Middle frontal gyrus (tissue), 1 donor: ENCODE results near the gene STXBP4.

ENCODE experiments used
- DNase-seq: peaks from one replicate; pipeline ENCODE4 v3.0.0-alpha.2; 2015; ENCODE audit warnings: low spot score; ENCODE audit errors: extremely low spot score

The STXBP4 gene, protein sequence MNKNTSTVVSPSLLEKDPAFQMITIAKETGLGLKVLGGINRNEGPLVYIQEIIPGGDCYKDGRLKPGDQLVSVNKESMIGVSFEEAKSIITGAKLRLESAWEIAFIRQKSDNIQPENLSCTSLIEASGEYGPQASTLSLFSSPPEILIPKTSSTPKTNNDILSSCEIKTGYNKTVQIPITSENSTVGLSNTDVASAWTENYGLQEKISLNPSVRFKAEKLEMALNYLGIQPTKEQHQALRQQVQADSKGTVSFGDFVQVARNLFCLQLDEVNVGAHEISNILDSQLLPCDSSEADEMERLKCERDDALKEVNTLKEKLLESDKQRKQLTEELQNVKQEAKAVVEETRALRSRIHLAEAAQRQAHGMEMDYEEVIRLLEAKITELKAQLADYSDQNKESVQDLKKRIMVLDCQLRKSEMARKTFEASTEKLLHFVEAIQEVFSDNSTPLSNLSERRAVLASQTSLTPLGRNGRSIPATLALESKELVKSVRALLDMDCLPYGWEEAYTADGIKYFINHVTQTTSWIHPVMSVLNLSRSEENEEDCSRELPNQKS

DNA sequence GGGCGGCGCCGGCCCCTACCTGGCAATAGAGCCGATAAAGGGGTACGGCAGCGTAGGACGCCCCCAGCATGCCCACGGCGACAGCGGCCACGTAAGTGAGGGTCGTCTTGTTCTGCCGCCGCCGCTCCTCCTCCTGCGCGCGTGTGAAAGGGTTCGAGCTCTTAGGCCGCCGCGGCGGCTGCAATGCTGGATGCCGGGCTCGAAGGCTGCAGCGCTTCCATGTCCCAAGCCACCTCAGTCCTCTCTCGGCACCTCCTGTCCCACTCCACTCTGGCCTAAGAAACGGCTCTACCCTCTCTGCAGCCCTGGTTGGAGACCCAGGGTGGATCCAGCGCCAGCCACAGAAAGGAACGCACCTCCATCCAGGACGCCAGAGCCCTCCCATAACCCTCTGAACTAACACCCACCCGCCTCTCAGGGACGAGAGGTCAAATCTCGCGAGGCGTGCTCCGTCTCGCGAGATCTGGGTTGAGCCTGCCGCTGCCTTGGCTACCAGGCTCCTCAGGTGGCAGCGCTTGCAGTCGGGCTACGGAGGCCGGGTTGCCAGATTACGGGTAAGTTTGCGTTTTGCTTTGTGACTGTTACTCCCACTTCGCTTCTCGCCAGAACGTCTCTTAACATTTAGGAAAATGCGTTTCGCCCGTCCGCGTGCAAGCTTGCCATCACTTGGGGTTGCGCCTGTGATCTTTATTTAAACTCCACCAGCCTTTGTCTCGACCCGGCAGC is at the start of gene STXBP4, which contains the start of gene COX11:
STXBP4 (plus strand) TSS at position 504 of the 726 bp plus-strand sequence. CDS start 17,455 bp downstream, outside the sequence.
COX11 (minus strand) TSS at position 393 of the 726 bp plus-strand sequence; CDS start at position 385, 8 bp downstream.
- DNase-seq = peak; percentile 94

DNA sequence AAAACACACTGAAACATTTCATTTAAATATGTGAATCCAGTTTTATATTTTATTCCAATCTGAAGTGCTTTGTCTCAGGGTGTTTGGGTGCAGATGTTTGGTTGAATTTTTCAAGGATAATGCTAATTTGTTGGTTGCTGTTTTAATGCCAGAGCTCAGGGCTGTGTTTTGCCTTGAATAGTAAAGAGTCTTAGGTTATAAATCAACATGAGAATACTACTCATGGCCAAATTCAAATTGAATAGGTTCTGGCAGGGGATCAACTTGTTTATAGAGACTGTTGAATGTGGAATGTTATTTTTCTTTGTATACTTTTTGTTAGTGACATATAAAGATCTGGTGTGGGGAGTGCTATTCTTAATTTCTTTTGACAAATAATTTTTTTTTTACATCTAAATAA is 49.1 kb upstream of the STXBP4 start:
- DNase-seq = no peak

DNA sequence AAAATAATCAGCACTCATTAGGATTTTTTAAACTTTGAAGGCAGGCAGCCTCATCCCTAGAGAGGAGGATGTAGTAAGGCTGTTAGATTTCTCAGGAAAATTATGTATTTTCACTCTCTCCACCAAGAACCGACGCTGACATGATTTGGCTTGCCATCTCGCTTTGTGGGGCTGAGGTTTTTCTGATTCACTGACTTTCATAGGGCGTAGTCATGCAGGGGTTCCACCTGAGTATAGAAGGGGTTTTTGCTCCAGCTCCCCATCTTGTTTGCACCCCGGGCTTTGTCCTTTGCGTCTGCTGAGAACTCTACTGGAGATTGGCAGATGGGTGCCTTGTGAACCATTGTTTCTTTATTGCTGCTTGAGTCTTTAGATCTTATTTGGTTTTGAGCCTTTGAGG is 47.7 kb upstream of the STXBP4 start:
- DNase-seq = no peak

DNA sequence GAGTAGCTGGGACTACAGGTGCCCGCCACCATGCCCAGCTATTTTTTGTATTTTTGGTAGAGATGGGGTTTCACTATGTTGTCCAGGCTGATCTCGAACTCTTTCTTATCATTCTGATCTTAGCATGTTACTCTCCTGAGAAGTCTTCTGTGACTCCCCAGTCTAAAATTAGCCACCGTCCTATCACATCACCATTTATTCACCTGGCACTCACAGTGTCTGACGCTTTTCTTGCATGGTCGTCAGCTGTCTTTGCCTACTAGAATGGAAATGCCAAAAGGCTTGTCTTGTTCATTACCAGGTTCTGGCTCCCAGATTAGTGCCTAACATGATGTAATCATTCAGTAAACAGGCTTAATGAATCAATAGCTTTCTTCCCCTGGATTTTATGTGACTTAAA is 44.2 kb upstream of the STXBP4 start:
- DNase-seq = no peak

DNA sequence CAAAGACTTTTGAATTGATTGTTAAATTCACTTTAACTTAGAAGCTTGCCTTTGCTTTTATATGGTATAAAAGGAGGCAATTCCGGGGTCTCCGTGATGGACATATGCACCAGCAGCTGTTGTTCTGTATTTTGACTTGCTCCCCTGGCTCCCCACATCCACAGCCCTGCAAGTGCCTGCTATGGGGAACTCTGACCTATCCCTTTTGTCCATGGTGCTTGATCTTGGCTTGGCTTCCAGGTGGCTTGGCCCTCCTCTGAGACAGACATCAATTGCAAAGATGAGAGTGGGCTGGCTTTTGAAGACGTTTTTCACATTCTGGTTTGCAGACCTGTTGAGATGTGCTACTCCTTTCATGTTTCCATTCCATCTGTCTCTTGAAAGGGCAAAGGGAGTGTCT is 41.0 kb upstream of the STXBP4 start:
- no peak for DNase-seq

DNA sequence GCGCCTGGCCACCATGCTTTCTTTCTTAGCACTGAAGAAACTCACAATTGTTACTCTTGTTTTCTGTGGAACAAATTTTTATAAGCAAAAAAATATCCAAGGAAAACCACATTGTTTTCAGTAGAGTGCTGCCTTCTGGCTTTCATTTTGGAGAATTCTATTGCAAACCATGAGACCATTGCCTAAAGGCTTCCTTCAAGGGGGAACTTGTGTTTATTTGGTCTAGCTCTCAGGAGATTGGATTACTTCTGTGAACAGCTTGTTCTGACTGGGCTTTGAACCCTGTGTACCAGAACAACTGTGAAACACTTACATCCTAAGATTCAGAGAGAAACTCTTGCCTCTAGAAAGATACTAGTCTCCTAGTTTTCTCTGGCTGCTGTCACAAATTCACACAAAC is 35.9 kb upstream of the STXBP4 start:
- no peak for DNase-seq

DNA sequence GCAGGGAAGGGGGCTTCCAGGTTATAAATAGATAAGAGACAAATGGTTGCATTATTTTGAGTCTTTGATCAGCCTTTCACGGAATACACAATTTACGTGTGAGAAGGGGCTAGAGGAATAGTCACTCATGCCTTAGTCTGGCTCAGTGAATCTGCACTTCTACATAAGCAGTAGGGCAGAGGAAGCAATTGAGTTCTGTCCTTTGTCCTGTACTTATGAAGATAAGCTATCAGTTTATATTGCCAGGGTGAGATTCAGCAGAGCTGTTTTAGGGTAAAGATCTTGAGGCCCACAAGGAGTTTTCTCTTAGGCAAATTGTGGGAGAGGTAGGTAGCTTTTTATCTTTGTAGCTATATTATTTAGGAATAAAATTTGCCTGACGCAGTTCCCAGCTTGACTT is 34.6 kb upstream of the STXBP4 start:
- DNase-seq = no peak

DNA sequence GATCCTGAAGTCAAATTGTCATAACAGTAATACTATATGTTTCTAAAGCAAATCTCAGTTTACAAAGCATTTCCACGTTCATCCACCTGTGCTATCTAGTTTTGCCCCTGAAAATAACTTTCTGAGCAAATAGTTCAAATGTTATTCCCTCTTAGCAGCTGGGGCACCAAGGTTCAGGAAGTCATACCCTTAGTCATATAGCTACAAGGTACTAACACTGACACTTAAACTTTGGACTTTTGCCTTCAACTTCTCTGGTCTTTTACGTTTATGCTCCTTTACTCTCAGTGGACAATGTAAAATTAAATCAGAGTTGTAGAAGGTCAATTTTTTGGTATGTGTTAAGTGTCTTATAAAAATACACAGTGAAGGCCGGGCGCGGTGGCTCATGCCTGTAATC is 33.1 kb upstream of the STXBP4 start:
- no peak for DNase-seq

DNA sequence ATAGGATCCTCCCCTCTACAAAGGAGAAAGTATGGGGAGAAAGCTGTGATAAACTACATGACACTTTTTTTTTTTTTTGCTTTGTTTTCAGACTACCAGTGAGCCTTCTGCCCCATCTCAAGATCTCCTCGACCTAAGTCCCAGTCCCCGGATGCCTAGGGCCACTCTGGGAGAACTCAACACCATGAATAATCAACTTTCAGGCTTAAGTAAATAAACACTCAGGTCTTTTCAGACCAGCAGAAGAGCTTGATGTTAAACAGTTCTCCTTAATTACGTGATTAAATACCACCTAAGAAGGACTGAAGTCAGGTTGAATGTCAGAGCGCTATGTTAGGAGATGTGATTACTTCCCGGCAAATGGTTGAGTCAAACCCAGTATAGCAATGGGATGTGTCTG is 31.5 kb upstream of the STXBP4 start:
- DNase-seq = no peak

DNA sequence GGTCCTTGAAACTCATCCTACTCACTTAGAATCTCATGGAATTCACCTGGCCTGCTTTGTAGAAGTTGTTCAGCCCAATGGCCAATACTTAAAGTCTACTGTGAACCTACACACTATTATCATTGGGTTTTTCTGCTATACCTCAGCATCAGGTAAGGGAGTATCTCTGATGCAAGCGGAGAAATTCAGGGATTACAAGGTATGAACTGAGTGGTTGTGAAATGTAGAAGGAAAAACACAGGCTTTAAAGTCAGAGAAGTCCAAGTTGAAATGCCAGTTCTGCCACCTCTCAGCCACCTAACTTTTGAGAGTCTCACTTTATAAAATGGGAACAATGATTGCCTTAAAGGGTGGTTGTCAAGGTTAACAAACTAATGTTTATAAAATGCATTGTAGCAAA is 31.1 kb upstream of the STXBP4 start:
- DNase-seq = no peak

DNA sequence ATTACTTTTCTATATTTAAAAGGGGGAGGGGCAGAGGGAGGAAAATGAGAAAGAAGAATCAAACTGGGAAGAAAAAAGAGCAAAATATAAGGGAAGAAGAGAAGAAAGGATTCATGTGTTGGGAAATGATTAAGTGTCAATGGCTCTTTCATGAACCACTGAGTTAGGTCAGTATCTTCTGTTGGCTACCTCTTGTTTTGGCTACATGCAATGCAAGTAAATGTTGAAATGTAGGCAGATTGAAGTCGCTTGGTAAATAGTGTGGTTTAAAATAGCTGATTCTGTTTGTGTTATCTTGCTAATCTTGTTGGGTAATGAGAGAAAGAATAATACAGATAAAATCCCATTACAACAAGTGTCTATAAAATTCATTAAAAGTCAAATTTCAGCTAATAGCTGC is 27.3 kb upstream of the STXBP4 start:
- DNase-seq = no peak

DNA sequence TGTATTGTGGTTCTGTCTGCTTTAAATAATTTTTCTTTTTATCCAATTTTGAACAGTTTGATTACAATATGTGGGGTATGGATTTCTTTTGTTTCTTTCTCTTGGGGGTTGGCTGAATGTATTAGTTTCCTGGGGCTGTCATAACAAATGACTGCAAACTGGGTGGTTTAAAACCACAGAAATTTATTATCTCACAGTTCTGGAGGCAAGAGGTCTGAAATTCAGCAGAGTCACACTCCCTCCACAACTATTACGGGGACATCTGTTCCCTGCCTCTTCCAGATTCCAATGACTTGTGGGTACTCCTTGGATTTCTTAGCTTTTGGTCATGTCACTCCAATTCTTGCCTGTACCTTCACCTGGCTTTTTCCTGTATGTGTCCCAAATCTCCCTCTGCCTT is 23.8 kb upstream of the STXBP4 start:
- DNase-seq = no peak

DNA sequence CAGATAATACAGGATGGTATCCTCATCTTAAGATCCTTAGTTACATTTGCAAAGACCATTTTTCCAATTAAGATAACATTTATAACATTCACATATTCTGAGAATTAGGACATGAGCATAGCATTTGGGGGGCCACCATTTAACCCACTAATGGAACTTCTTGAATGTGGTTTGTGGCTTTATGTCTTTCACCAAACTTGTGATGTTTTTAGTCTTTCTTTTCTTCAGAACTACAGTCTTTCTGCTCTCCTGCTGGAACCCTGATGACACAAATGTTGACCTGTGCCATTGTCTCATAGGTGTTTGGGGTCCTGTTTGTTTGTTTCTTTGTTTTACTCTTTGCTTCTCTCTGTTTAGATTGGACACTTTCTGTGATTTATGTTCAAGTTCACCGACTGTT is 23.3 kb upstream of the STXBP4 start:
- DNase-seq = no peak

DNA sequence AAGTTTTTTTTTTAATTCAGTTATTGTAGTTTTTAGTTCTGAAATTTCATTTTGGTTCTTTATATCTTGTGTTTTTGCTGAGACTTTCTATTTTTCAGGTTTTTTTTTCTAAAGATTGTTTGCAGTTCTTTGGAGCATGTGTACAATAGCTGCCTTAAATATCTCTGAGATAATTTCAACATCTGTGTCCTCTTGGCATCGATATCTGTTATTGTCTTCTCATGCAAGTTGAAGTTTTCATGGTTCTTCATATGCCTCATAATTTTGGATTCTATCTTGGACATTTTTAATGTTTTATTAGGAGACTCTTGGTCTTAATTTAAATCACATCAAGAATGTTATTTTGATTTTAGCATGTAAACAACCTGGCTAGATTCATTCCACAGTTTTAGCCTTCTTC is 22.9 kb upstream of the STXBP4 start:
- no peak for DNase-seq

DNA sequence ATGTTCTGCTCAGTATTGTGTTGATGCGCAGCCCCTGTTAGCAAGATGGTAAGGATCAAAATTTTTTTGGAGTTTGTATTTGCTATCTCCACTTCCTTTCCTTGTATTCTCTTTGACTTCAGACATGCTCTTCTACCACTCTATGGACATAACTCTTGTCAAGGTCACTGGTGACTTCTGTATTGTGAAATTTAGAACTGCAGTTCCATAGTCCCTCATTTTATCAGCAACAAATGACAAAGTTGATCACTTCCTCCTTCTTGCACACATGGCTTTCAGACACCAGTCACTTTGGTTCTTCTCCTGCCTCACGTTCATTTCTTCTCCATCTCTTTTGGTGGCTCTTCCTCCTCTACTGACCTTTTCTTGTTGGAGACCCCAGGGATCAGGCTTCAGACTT is 21.2 kb upstream of the STXBP4 start:
- no peak for DNase-seq

DNA sequence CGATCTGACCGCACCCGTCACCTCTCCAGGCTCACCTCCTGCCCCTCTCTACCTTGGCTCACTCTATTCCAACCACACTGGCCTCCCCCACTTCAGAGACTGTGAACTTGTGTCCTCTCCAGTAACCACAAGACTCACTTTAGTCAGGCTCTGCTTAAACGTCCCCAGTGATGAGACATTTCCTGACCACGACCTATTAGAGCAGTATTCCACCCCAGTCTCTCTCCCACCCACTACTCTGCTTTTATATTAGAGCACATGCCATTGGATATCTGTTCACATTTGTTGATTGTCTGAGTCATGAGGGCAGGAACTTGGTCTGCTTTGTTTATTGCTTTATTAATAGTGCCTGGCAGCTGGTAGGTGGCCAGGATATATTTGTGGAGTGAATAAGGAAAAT is 20.2 kb upstream of the STXBP4 start:
- DNase-seq = no peak

DNA sequence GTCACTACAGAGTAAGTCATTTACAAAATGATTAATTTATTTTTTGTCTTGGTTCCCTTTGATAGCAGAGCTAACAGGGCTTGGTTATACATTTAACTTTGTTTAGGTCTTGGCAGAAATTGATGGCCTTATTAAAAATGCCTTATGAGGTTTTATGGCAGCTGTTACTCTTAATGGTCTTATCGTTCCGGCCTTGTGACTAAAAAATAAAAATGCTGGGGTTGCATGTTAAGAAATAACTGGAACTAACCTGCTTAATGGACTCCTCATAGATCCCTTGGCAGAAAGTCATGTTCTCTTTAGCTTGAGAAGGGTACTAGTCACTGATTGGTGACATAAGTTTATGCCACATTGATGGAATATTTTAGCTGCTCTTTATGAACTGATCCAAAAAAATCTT is 18.4 kb upstream of the STXBP4 start:
- no peak for DNase-seq

DNA sequence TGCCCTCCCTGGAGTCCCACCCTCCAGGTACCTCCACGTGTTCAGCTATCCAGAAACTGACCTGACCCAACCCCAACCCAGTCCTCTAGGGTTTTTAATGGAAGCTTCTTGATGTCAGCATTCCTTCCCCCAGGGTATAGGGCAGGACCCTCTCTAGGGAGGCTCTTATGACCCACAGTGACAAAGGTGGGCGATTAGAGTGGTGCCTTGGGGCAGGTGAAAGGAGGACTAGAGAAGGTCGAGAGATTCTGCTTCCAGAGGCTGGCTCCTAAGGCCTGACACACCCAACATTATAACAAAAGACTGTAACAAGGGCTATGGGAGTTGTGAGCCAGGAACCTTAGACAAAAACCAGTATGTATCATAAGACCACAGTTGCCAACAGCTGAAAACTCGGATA is 17.3 kb upstream of the STXBP4 start:
- DNase-seq = no peak

DNA sequence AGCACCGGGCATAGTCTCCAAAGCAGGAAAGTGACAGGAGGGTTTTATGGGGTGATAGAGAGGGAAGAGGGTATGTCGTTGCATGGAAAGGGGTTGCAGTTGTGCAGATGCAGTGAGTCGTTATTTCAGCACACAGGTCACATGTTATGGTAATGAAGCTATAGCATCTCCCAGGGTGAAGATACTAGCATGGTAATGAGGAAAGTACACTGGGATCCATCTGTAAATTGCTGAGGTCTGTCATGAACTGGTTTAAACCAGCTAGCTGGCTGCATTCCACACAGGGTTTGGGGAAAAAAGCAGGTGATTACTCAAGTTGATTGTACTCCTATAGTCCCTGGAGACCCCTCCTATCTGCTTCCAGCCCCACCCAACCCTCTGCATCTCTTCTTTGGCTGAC is 11.8 kb upstream of the STXBP4 start:
- DNase-seq = no peak

DNA sequence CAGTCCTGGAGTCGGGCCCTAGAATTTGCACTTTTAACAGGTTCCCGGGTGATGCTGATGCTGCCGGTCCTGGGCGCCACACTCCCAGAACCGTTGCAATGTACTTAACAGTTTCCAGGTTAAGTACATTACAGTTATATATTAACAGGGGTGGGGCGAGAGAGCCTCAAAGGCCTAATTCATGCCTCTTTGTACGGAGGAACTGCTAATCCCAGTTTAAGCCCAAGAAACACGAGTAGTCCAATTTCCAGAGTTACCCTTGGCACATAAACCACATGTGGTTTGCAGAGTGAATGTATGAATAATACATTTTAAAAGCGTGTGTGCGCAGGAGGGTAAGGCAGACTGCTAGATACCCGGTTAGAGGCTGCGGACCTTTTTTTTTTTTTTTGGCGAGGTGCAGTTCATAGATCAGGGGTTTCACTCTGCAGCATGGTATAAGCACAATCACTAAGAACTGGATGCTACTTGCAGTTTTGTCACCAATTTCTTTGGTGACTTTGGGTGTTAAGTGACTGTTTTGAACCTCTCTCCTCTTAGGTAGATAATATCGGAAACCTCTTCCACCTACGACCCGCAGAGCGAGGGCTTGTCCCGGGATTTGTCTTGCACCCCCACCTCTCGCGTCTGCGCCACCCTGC is 824 bp upstream of the STXBP4 start:
- DNase-seq = no peak

DNA sequence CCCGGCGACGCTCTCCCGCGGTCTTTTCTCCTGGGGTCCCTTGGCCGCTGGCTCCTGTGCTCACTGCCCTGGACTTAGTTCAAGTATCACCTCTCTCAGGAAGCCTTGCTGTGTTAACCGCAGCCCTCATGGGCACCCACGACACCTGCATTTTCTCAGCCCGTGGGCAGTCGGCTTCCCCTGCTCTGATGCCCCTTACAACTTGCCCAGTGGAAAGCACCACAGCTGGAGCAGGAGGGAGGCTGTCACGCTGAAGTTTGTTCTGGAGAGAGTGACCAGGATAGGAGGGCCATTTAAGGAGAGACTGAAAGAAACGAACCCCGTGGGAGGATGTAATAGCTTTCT is 395 bp downstream of the STXBP4 start:
- DNase-seq = no peak
